B cell (primary cell): ENCODE data around the gene GOLGA8O. TPM values are rescaled to one million over a fixed set of nuclear protein-coding genes. Genes with fewer than 3 reads are reported as not detected.
"Not testable (repeated sequence)": the region's sequence is repeated elsewhere in the genome, so short reads cannot be mapped to it uniquely, and the experiment has no call there.

Source experiments
- ATAC-seq: fragments of 200-7000 bp; cut with Tn5 transposase; one replicate; pipeline ENCODE4 v1.10.0; 2021; ENCODE audit warnings: low read depth, mild to moderate bottlenecking, moderate number of reproducible peaks, moderate library complexity
- CTCF ChIA-PET: fragments of 350-600 bp; sonication (Branson Sonifier 250); formaldehyde crosslinking; loops from one replicate; lab custom pipeline; 2021; ENCODE audit warnings: antibody characterized with exemption, inconsistent platforms; lab: Charles Lee
- POLR2A ChIA-PET: fragments of 350-600 bp; sonication (Branson Sonifier 250); formaldehyde crosslinking; loops from one replicate; lab custom pipeline; 2021; ENCODE audit warnings: antibody characterized with exemption; lab: Charles Lee
- DNase-seq: peaks from one replicate; pipeline ENCODE4 v3.0.0; 2013
- H2AFZ ChIP-seq: 2 replicates; pipeline ENCODE4 v1.6.1; 2012; ENCODE audit warnings: mild to moderate bottlenecking, low read depth, low read length; ENCODE audit not compliant: insufficient read depth, poor library complexity, severe bottlenecking
- H3K27ac ChIP-seq, 2 donors: 1 replicate in 1 of 2; 2 replicates in 1 of 2; pipeline ENCODE4 v1.5.1; 2012 to 2013; ENCODE audit warnings: low read length in 2 of 2, mild to moderate bottlenecking in 2 of 2, moderate library complexity in 1 of 2
- H3K27me3 ChIP-seq, 4 experiments: fragments of 200-600 bp in 1 of 4; sonication (generic) in 1 of 4; replicated peaks in 1 of 4; 1 replicate in 2 of 4; 2 replicates in 2 of 4; pipeline versions ENCODE4 v1.6.1 to v1.7.0; 2013 to 2016; ENCODE audit warnings: low read length in 3 of 4, mild to moderate bottlenecking in 2 of 4, mixed read lengths in 1 of 4, moderate library complexity in 1 of 4; ENCODE audit not compliant: insufficient read depth in 4 of 4, control insufficient read depth in 3 of 4; ENCODE audit errors: control extremely low read depth in 1 of 4
- H3K36me3 ChIP-seq, 2 experiments: replicated peaks in 1 of 2; 1 replicate in 1 of 2; 2 replicates in 1 of 2; pipeline versions ENCODE4 v1.6.1 to v1.7.1; 2013; ENCODE audit warnings: low read length in 1 of 2; ENCODE audit not compliant: insufficient read depth in 2 of 2, control insufficient read depth in 1 of 2; ENCODE audit errors: control extremely low read depth in 1 of 2, extremely low read depth in 1 of 2
- H3K4me1 ChIP-seq, 2 donors: fragments of 200-600 bp in 1 of 2; sonication (generic) in 1 of 2; 1 replicate in 1 of 2; 2 replicates in 1 of 2; pipeline versions ENCODE4 v1.5.1 to v1.6.1; 2013 to 2017; ENCODE audit warnings: low read length in 2 of 2; ENCODE audit not compliant: control insufficient read depth in 2 of 2, insufficient read depth in 2 of 2
- H3K4me2 ChIP-seq: replicated peaks from 2 replicates; pipeline ENCODE3; 2012; ENCODE audit warnings: mild to moderate bottlenecking, low read depth, low read length; ENCODE audit not compliant: poor library complexity, severe bottlenecking
- H3K4me3 ChIP-seq, 5 experiments: fragments of 200-600 bp in 1 of 5; sonication (generic) in 1 of 5; 1 replicate in 3 of 5; 2 replicates in 2 of 5; pipeline versions ENCODE4 v1.5.1 to v1.7.0; 2011 to 2016; ENCODE audit warnings: low read length in 4 of 5, mild to moderate bottlenecking in 4 of 5, low read depth in 2 of 5, control low read depth in 1 of 5, moderate library complexity in 1 of 5; ENCODE audit not compliant: insufficient read depth in 1 of 5; ENCODE audit errors: control extremely low read depth in 1 of 5, extremely low read depth in 1 of 5
- H3K79me2 ChIP-seq: fragments of 200-600 bp; sonication (generic); one replicate; pipeline ENCODE4 v1.6.0; 2016; ENCODE audit warnings: low read length; ENCODE audit not compliant: control insufficient read depth, insufficient read depth
- H3K9ac ChIP-seq: fragments of 200-600 bp; sonication (generic); 2 replicates; pipeline ENCODE4 v1.6.1; 2017; ENCODE audit warnings: mild to moderate bottlenecking, low read length, moderate library complexity
- H3K9me3 ChIP-seq, 3 donors: one replicate each; pipeline versions ENCODE4 v1.6.1 to v1.7.1; 2013; ENCODE audit warnings: low read length in 2 of 3; ENCODE audit not compliant: control insufficient read depth in 2 of 3, insufficient read depth in 1 of 3; ENCODE audit errors: control extremely low read depth in 1 of 3
- H4K20me1 ChIP-seq: 2 replicates; pipeline ENCODE4 v1.6.0; 2012; ENCODE audit warnings: mild to moderate bottlenecking, low read length; ENCODE audit not compliant: insufficient read depth, control insufficient read depth, poor library complexity, severe bottlenecking
- H3K27ac Mint-ChIP-seq: one replicate; pipeline ENCODE4 v1.8.0; 2021; ENCODE audit warnings: mixed read lengths
- H3K27me3 Mint-ChIP-seq: one replicate; pipeline ENCODE4 v1.8.0; 2021; ENCODE audit warnings: mixed read lengths
- H3K4me1 Mint-ChIP-seq: one replicate; pipeline ENCODE4 v1.8.0; 2021; ENCODE audit warnings: mixed read lengths
- H3K4me3 Mint-ChIP-seq: one replicate; pipeline ENCODE4 v1.8.0; 2021; ENCODE audit warnings: mixed read lengths
- H3K9me3 Mint-ChIP-seq: one replicate; pipeline ENCODE4 v1.8.0; 2022; ENCODE audit warnings: mixed read lengths; ENCODE audit not compliant: insufficient read depth
- WGBS: methylation state at CpG from one replicate; pipeline ENCODE4 v1.1.5; 2013; ENCODE audit warnings: missing lambda C conversion rate; ENCODE audit not compliant: insufficient coverage; 5-methylcytosine and 5-hydroxymethylcytosine counted together
- intact Hi-C: fragments of 100-400 bp; cut with micrococcal nuclease; formaldehyde crosslinking; loops from one replicate; pipeline ENCODE4 v1.10.0; 2022
- polyA plus RNA-seq: library from polyadenylated mRNA; depleted of rRNA; stranded (reverse); fragments of >200 nt; gene quantifications from 2 replicates; pipeline ENCODE4 v1.2.3, GENCODE V29; 2012
- small RNA-seq: library from RNA; depleted of rRNA; stranded (forward); fragments of <200 nt; gene quantifications from one replicate; pipeline ENCODE3, GENCODE V24; 2012; ENCODE audit warnings: low replicate concordance, low read depth; ENCODE audit not compliant: insufficient read length
- total RNA-seq, 2 donors: library from RNA; stranded (reverse); fragments of 120-200 nt in 1 of 2; gene quantifications; 1 replicate in 1 of 2; 2 replicates in 1 of 2; pipeline versions ENCODE4 v1.2.3 to v1.2.4, GENCODE V29; 2013 to 2022

Gene GOLGA8O
- total and polyA plus RNA-seq, 2 donors (not counting 1 experiment from before 2014, with no cell fraction given): 0.55 to 0.71 TPM

GRCh38 chr15:32396522-32396921 lies 58.9 kb downstream of the GOLGA8O start:
- H3K4me2 ChIP-seq, H3K4me1 ChIP-seq, H3K27ac Mint-ChIP-seq, DNase-seq, H2AFZ ChIP-seq, H3K9me3 Mint-ChIP-seq, H3K27me3 ChIP-seq, H3K36me3 ChIP-seq, intact Hi-C loops, ATAC-seq, H3K4me3 ChIP-seq, H3K79me2 ChIP-seq, H3K9me3 ChIP-seq, POLR2A ChIA-PET, H3K27me3 Mint-ChIP-seq, H4K20me1 ChIP-seq, H3K27ac ChIP-seq, H3K4me1 Mint-ChIP-seq, H3K9ac ChIP-seq, H3K4me3 Mint-ChIP-seq, CTCF ChIA-PET: not testable (repeated sequence)
- no CpG with 5 or more reads among the region's 8 CpGs for WGBS

Small RNA genes lying within 50 kb of the gene (small RNA-seq; reads per million reads assigned to genes)
- gene AC135983.5 (not detected), gene RF00096 (0.57 reads per million), gene RN7SL539P (not detected)

Other genes with a start within 250 kb of the GOLGA8O start
- gene GOLGA8K, start 52.3 kb downstream of the GOLGA8O start, total RNA-seq: 0.49 and 0.59 TPM in 2 replicates
- gene GOLGA8K, start 52.3 kb downstream of the GOLGA8O start, polyA plus RNA-seq: 0.13 and 0.20 TPM in 2 replicates
- gene GOLGA8N, start 137.8 kb upstream of the GOLGA8O start, total RNA-seq: 7.5 and 9.6 TPM in 2 replicates
- gene GOLGA8N, start 137.8 kb upstream of the GOLGA8O start, polyA plus RNA-seq: 3.7 and 4.4 TPM in 2 replicates
- gene ARHGAP11A, start 159.9 kb upstream of the GOLGA8O start, total RNA-seq: 3.3 and 6.0 TPM in 2 replicates
- 0.51 and 0.84 TPM in 2 replicates for gene ARHGAP11A, start 159.9 kb upstream of the GOLGA8O start, polyA plus RNA-seq
- not detected in 2 replicates for gene SCG5, start 186.1 kb upstream of the GOLGA8O start, total RNA-seq
- 0.18 and 0.39 TPM in 2 replicates for gene SCG5, start 186.1 kb upstream of the GOLGA8O start, polyA plus RNA-seq